Measurements from ENCODE around the gene FICD.

DNA sequence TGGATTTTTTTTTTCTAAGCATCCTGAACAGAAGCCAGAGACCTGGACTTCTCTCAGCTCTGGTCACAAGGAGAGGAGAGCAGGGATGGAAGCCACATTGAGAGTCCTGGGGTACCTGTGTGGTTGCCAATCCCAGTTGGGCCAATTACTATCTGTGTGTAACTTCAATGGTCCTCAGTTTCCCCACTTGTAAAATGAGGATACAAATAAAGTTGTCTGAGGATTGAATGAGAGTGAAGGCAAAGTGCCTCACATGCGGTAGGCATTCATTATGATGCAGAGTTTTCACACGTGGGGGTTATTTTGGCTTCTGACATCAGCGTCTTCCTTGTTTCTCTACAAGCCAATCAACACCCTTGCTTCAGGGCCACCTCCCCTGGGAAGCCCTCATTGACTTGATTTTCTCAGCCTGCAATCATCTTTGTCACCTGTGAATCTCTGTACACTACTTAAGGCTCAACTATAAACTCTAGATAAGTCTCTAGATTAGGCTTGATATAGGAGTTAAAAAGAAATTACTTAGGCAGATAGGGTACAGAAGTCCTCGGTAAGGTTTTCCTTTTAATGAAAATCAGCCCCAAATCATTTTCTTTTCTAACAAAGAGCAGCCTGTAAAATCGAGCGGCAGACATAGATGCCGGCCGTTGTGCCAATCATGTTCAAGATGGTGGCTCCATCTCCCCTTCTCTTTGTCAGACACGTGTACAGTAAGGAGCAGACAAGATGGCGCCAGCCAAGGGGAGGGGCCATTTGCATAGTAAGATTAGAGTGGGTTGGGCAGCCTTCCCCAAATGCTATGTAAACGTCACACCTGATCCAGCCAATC, 37.8 kb upstream of the FICD start:
- TF ChIP-seq, protein P1, sequence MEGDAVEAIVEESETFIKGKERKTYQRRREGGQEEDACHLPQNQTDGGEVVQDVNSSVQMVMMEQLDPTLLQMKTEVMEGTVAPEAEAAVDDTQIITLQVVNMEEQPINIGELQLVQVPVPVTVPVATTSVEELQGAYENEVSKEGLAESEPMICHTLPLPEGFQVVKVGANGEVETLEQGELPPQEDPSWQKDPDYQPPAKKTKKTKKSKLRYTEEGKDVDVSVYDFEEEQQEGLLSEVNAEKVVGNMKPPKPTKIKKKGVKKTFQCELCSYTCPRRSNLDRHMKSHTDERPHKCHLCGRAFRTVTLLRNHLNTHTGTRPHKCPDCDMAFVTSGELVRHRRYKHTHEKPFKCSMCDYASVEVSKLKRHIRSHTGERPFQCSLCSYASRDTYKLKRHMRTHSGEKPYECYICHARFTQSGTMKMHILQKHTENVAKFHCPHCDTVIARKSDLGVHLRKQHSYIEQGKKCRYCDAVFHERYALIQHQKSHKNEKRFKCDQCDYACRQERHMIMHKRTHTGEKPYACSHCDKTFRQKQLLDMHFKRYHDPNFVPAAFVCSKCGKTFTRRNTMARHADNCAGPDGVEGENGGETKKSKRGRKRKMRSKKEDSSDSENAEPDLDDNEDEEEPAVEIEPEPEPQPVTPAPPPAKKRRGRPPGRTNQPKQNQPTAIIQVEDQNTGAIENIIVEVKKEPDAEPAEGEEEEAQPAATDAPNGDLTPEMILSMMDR (IDR thresholded peaks at IDR 0.05): no peak
- no peak for TF ChIP-seq POLR2A (IDR thresholded peaks at IDR 0.05)
